HEK293 (cell line): ENCODE results near the gene ZBTB39.

Source experiments
- HOXA7 ChIP-seq: sonication (generic); formaldehyde crosslinking; IDR thresholded peaks from 2 replicates; pipeline ENCODE4 v1.8.1; 2022; ENCODE audit warnings: missing genetic modification reagents, borderline replicate concordance
- ZNF19 ChIP-seq: fragments of 450-650 bp; formaldehyde crosslinking; IDR thresholded peaks from 2 replicates; pipeline ENCODE4; 2016; ENCODE audit warnings: missing biosample characterization, missing genetic modification characterization, low read depth
- ZNF202 ChIP-seq: fragments of 450-650 bp; formaldehyde crosslinking; IDR thresholded peaks from 2 replicates; pipeline ENCODE4 v1.5.1; 2016; ENCODE audit warnings: missing biosample characterization, missing genetic modification characterization, borderline replicate concordance
- ZNF211 ChIP-seq: fragments of 450-650 bp; formaldehyde crosslinking; IDR thresholded peaks from 2 replicates; pipeline ENCODE4 v1.5.1; 2016; ENCODE audit warnings: low read depth, missing biosample characterization, missing genetic modification characterization
- ZNF24 ChIP-seq: fragments of 450-650 bp; formaldehyde crosslinking; IDR thresholded peaks from 2 replicates; pipeline ENCODE4 v1.5.1; 2016; ENCODE audit warnings: missing biosample characterization, missing genetic modification characterization
- ZNF274 ChIP-seq, 2 experiments: fragments of 200-500 bp in 1 of 2; fragments of 450-650 bp in 1 of 2; sonication (Bioruptor generic) in 1 of 2; formaldehyde crosslinking in 1 of 2; IDR thresholded peaks; 2 replicates each; pipeline versions ENCODE4 v1.5.1 to v1.6.1; 2014 to 2016; ENCODE audit warnings: borderline replicate concordance in 1 of 2, inconsistent platforms in 1 of 2, low read length in 1 of 2, missing biosample characterization in 1 of 2, missing genetic modification characterization in 1 of 2
- ZNF341 ChIP-seq: fragments of 450-650 bp; formaldehyde crosslinking; IDR thresholded peaks from 2 replicates; pipeline ENCODE4; 2016; ENCODE audit warnings: low read depth, missing biosample characterization, missing genetic modification characterization
- ZNF776 ChIP-seq: fragments of 450-650 bp; formaldehyde crosslinking; IDR thresholded peaks from 2 replicates; pipeline ENCODE4 v1.5.0; 2017; ENCODE audit warnings: missing biosample characterization, missing genetic modification characterization, borderline replicate concordance
- TF ChIP-seq, protein P1 (sequence below): fragments of 450-650 bp; formaldehyde crosslinking; IDR thresholded peaks from 2 replicates; pipeline ENCODE4 v1.5.1; 2016; ENCODE audit warnings: missing biosample characterization, missing genetic modification characterization
- TF ChIP-seq, protein P2 (sequence below): fragments of 450-650 bp; formaldehyde crosslinking; IDR thresholded peaks from 2 replicates; pipeline ENCODE4 v1.5.1; 2017; ENCODE audit warnings: missing biosample characterization, missing genetic modification characterization
- TF ChIP-seq, protein P3 (sequence below): sonication (generic); formaldehyde crosslinking; IDR thresholded peaks from 2 replicates; pipeline ENCODE4 v1.8.1; 2022; ENCODE audit warnings: mild to moderate bottlenecking, moderate library complexity, missing genetic modification reagents

DNA sequence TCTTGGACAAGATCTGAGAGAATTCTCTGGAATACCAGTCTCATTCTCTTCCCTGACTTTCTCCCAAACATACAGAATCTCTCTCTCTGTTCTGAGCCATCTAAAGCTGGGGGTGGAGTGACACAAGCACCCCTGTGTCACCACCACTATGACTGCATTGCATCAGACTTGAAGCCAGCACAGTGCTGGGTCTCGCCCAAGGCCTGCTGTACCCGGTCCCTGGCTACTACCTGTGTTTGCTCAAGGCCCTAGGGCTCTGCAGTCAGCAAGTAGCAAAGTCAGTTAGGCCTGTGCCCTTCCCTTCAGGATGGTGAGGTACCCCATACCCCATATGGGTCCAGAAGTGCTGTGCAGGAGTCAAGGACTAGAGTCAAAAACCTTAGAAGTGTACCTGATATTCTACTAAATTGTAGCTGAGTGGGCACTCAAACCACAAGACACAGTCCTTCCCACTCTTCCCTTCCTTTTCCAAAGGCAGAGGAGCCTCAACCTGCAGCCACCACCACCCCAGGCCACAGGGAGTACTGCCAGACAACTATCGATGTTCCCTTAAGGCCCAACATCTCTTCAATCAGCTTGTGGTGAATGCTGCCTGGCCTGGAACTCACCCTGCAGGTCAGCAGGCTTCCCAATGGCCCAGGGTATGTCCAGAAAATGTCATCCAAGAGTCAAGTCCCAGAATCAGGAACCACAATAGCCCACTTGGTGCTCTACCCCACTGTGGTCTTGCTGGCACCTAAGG lies 27.8 kb downstream of the ZBTB39 start:
- TF ChIP-seq, protein P1, sequence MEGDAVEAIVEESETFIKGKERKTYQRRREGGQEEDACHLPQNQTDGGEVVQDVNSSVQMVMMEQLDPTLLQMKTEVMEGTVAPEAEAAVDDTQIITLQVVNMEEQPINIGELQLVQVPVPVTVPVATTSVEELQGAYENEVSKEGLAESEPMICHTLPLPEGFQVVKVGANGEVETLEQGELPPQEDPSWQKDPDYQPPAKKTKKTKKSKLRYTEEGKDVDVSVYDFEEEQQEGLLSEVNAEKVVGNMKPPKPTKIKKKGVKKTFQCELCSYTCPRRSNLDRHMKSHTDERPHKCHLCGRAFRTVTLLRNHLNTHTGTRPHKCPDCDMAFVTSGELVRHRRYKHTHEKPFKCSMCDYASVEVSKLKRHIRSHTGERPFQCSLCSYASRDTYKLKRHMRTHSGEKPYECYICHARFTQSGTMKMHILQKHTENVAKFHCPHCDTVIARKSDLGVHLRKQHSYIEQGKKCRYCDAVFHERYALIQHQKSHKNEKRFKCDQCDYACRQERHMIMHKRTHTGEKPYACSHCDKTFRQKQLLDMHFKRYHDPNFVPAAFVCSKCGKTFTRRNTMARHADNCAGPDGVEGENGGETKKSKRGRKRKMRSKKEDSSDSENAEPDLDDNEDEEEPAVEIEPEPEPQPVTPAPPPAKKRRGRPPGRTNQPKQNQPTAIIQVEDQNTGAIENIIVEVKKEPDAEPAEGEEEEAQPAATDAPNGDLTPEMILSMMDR = no peak
- TF ChIP-seq HOXA7 (CRISPR knock-in tag) (no peak), ZNF341 (tag by site-specific recombination) (no peak), ZNF19 (tag by site-specific recombination) (no peak), ZNF202 (tag by site-specific recombination) (no peak), ZNF274 (IDR thresholded peaks at IDR 0.05; ENCODE audit: low read length) (no peak), ZNF274 (tag by site-specific recombination; IDR thresholded peaks at IDR 0.05; ENCODE audit: borderline replicate concordance) (no peak), ZNF24 (tag by site-specific recombination) (no peak), ZNF776 (tag by site-specific recombination) (no peak), ZNF211 (no peak)
- TF ChIP-seq, protein P2, sequence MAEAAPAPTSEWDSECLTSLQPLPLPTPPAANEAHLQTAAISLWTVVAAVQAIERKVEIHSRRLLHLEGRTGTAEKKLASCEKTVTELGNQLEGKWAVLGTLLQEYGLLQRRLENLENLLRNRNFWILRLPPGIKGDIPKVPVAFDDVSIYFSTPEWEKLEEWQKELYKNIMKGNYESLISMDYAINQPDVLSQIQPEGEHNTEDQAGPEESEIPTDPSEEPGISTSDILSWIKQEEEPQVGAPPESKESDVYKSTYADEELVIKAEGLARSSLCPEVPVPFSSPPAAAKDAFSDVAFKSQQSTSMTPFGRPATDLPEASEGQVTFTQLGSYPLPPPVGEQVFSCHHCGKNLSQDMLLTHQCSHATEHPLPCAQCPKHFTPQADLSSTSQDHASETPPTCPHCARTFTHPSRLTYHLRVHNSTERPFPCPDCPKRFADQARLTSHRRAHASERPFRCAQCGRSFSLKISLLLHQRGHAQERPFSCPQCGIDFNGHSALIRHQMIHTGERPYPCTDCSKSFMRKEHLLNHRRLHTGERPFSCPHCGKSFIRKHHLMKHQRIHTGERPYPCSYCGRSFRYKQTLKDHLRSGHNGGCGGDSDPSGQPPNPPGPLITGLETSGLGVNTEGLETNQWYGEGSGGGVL (tag by site-specific recombination) = no peak
- TF ChIP-seq, protein P3, sequence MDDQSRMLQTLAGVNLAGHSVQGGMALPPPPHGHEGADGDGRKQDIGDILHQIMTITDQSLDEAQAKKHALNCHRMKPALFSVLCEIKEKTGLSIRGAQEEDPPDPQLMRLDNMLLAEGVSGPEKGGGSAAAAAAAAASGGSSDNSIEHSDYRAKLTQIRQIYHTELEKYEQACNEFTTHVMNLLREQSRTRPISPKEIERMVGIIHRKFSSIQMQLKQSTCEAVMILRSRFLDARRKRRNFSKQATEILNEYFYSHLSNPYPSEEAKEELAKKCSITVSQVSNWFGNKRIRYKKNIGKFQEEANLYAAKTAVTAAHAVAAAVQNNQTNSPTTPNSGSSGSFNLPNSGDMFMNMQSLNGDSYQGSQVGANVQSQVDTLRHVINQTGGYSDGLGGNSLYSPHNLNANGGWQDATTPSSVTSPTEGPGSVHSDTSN (CRISPR knock-in tag) = no peak
